ENCODE measurements around the gene THRB.

GRCh38 chr3:24273491-24273890 lies 221.2 kb downstream of the THRB start:
- TF ChIP-seq, protein P1, sequence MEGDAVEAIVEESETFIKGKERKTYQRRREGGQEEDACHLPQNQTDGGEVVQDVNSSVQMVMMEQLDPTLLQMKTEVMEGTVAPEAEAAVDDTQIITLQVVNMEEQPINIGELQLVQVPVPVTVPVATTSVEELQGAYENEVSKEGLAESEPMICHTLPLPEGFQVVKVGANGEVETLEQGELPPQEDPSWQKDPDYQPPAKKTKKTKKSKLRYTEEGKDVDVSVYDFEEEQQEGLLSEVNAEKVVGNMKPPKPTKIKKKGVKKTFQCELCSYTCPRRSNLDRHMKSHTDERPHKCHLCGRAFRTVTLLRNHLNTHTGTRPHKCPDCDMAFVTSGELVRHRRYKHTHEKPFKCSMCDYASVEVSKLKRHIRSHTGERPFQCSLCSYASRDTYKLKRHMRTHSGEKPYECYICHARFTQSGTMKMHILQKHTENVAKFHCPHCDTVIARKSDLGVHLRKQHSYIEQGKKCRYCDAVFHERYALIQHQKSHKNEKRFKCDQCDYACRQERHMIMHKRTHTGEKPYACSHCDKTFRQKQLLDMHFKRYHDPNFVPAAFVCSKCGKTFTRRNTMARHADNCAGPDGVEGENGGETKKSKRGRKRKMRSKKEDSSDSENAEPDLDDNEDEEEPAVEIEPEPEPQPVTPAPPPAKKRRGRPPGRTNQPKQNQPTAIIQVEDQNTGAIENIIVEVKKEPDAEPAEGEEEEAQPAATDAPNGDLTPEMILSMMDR (IDR thresholded peaks at IDR 0.05 in 8 of 11, conservative IDR thresholded peaks at IDR 0.05 in 3 of 11): no peak
- TF ChIP-seq POLR2AphosphoS5 (IDR thresholded peaks at IDR 0.05): no peak
